ENCODE results near the gene PTX3. TPM values are rescaled to one million over a fixed set of nuclear protein-coding genes. Genes with fewer than 3 reads are reported as not detected.

PTX3 gene
- total RNA-seq, 1 experiment from 2014 or later: 2.1 TPM

DNA sequence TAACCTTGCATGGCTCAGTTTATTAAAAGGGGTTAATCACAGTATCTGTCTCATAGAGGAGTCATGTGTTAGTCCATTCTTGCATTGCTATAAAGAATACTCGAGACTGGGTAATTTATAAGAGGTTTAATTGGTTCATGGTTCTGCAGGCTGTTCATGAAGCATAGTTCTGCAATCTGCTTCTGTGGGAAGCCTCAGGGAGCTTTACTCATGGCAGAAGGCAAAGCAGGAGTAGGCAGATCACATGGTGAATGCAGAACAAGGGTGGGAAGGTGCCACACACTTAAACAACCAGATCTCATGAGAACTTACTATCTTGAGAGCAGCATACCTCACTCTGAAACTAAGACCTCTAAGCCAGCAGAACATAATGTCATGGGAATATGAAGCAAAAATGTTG lies 42.2 kb upstream of the PTX3 start:
- CTCF ChIA-PET: no interaction called here
- POLR2A ChIA-PET: no interaction called here
- H3K27ac ChIP-seq (ENCODE audit: low read length): no peak overlapping the region
- no peaks in the 10 kb centered on the region for H3K36me3 ChIP-seq (ENCODE audit: control insufficient read depth, insufficient read depth, low read length)
- TF ChIP-seq, protein P1, sequence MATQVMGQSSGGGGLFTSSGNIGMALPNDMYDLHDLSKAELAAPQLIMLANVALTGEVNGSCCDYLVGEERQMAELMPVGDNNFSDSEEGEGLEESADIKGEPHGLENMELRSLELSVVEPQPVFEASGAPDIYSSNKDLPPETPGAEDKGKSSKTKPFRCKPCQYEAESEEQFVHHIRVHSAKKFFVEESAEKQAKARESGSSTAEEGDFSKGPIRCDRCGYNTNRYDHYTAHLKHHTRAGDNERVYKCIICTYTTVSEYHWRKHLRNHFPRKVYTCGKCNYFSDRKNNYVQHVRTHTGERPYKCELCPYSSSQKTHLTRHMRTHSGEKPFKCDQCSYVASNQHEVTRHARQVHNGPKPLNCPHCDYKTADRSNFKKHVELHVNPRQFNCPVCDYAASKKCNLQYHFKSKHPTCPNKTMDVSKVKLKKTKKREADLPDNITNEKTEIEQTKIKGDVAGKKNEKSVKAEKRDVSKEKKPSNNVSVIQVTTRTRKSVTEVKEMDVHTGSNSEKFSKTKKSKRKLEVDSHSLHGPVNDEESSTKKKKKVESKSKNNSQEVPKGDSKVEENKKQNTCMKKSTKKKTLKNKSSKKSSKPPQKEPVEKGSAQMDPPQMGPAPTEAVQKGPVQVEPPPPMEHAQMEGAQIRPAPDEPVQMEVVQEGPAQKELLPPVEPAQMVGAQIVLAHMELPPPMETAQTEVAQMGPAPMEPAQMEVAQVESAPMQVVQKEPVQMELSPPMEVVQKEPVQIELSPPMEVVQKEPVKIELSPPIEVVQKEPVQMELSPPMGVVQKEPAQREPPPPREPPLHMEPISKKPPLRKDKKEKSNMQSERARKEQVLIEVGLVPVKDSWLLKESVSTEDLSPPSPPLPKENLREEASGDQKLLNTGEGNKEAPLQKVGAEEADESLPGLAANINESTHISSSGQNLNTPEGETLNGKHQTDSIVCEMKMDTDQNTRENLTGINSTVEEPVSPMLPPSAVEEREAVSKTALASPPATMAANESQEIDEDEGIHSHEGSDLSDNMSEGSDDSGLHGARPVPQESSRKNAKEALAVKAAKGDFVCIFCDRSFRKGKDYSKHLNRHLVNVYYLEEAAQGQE (IDR thresholded peaks at IDR 0.05; ENCODE audit: insufficient read depth in 1 of 2, low read depth in 2 of 2, low read length in 1 of 2): no peak
- TF ChIP-seq TCF7L2 (IDR thresholded peaks at IDR 0.05; ENCODE audit: low read depth, low read length) (no peak), SIN3A (IDR thresholded peaks at IDR 0.05; ENCODE audit: borderline replicate concordance, insufficient read depth, low read depth, low read length) (no peak), POLR2AphosphoS5 (IDR thresholded peaks at IDR 0.05; ENCODE audit: low read depth, low read length) (no peak)
- TF ChIP-seq, protein P2, sequence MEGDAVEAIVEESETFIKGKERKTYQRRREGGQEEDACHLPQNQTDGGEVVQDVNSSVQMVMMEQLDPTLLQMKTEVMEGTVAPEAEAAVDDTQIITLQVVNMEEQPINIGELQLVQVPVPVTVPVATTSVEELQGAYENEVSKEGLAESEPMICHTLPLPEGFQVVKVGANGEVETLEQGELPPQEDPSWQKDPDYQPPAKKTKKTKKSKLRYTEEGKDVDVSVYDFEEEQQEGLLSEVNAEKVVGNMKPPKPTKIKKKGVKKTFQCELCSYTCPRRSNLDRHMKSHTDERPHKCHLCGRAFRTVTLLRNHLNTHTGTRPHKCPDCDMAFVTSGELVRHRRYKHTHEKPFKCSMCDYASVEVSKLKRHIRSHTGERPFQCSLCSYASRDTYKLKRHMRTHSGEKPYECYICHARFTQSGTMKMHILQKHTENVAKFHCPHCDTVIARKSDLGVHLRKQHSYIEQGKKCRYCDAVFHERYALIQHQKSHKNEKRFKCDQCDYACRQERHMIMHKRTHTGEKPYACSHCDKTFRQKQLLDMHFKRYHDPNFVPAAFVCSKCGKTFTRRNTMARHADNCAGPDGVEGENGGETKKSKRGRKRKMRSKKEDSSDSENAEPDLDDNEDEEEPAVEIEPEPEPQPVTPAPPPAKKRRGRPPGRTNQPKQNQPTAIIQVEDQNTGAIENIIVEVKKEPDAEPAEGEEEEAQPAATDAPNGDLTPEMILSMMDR (IDR thresholded peaks at IDR 0.05): no peak
- no peaks in the 10 kb centered on the region; the same call in 1 of the 2 replicates for H3K27me3 ChIP-seq (ENCODE audit: control insufficient read depth, insufficient read depth, low read length)
- ATAC-seq: no peak
- DNase-seq (ENCODE audit: low read depth, low spot score): no peak
- BruUV-seq (replicated peaks): no TSS peak
- H3K4me3 ChIP-seq (ENCODE audit: low read depth in 2 of 2, low read length in 2 of 2): no peak overlapping the region
- no peaks in the 10 kb centered on the region for H3K9me3 ChIP-seq (ENCODE audit: control insufficient read depth, insufficient read depth, low read depth, low read length)
- H3K4me1 ChIP-seq (ENCODE audit: control insufficient read depth, insufficient read depth, low read length): no peaks in the 10 kb centered on the region
- intact Hi-C loops (cut with micrococcal nuclease; ENCODE audit: unreplicated experiment): no loop called here
- in situ Hi-C loops (cut with HindIII; ENCODE audit: low pct_unique_long_range_greater_than_20kb, low sequenced_read_pairs): no loop called here

DNA sequence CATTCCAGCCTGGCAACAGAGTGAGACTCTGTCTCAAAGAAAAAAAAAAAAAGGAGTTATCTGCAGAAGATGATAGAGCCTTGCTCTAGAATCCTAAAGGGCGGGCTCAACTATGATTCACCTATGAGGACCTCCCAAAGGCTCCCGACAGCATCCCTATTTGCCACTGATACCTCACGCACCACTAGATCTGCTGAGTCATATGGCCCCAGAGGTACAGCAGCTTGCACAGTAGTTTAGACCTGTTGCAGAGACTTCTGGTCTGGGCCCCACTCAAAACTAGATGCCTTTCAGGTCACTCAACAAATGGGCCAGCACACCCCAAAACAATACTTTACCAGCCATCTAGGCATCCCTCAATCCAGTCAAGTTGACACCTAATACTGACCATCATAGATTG lies 38.1 kb upstream of the PTX3 start:
- BruUV-seq (replicated peaks): no TSS peak
- ATAC-seq: no peak
- TF ChIP-seq POLR2AphosphoS5 (IDR thresholded peaks at IDR 0.05; ENCODE audit: low read depth, low read length): no peak
- TF ChIP-seq SIN3A (IDR thresholded peaks at IDR 0.05; ENCODE audit: borderline replicate concordance, insufficient read depth, low read depth, low read length): no peak
- TF ChIP-seq, protein P1 (IDR thresholded peaks at IDR 0.05; ENCODE audit: insufficient read depth in 1 of 2, low read depth in 2 of 2, low read length in 1 of 2): no peak
- no peak for TF ChIP-seq TCF7L2 (IDR thresholded peaks at IDR 0.05; ENCODE audit: low read depth, low read length)
- TF ChIP-seq, protein P2 (IDR thresholded peaks at IDR 0.05): no peak
- Histone ChIP-seq H3K9me3 (ENCODE audit: control insufficient read depth, insufficient read depth, low read depth, low read length) (no peaks in the 10 kb centered on the region), H3K4me3 (ENCODE audit: low read depth in 2 of 2, low read length in 2 of 2) (no peak overlapping the region), H3K27me3 (ENCODE audit: control insufficient read depth, insufficient read depth, low read length) (no peaks in the 10 kb centered on the region; the same call in 1 of the 2 replicates), H3K36me3 (ENCODE audit: control insufficient read depth, insufficient read depth, low read length) (no peaks in the 10 kb centered on the region), H3K4me1 (ENCODE audit: control insufficient read depth, insufficient read depth, low read length) (no peaks in the 10 kb centered on the region), H3K27ac (ENCODE audit: low read length) (no peak overlapping the region)
- ChIA-PET POLR2A (no interaction called here), CTCF (no interaction called here)
- in situ Hi-C loops (cut with HindIII; ENCODE audit: low pct_unique_long_range_greater_than_20kb, low sequenced_read_pairs): no loop called here
- no peak for DNase-seq (ENCODE audit: low read depth, low spot score)
- intact Hi-C loops (cut with micrococcal nuclease; ENCODE audit: unreplicated experiment): no loop called here

All from Panc1 (cell line).